OCI-LY7 (cell line): Measurements from ENCODE around the gene APOBEC3H. TPM values are rescaled to one million over a fixed set of nuclear protein-coding genes. Genes with fewer than 3 reads are reported as not detected.

Experiments used
- BruUV-seq: library from RNA; stranded (reverse); fragments of 400-500 nt; replicated peaks from 2 replicates; lab custom pipeline; 2021; lab: Mats Ljungman, UMichigan
- CTCF ChIA-PET: fragments of 300-600 bp; sonication (Branson Sonifier 250); formaldehyde crosslinking; loops from one replicate; lab custom pipeline; 2022; ENCODE audit warnings: antibody characterized with exemption; ENCODE audit not compliant: unreplicated experiment; lab: Charles Lee
- POLR2A ChIA-PET: fragments of 300-600 bp; sonication (Branson Sonifier 250); formaldehyde crosslinking; loops from one replicate; lab custom pipeline; 2022; ENCODE audit warnings: antibody characterized with exemption; lab: Charles Lee
- DNase-seq: peaks from one replicate; pipeline ENCODE4 v3.0.0-alpha.2; 2015; ENCODE audit warnings: low spot score
- H2AFZ ChIP-seq: fragments of 200-600 bp; sonication (generic), shearing (Covaris generic); 2 replicates; pipeline ENCODE4 v1.6.1; 2014; ENCODE audit warnings: mild to moderate bottlenecking, antibody characterized with exemption, low read length, moderate library complexity
- H3K27ac ChIP-seq: fragments of 200-600 bp; sonication (generic); 2 replicates; pipeline ENCODE4 v1.5.1; 2014; ENCODE audit warnings: mixed run types, low read depth, mild to moderate bottlenecking, moderate library complexity, low read length, inconsistent platforms; ENCODE audit not compliant: poor library complexity, severe bottlenecking
- H3K36me3 ChIP-seq: fragments of 200-600 bp; sonication (generic); 2 replicates; pipeline ENCODE4 v1.6.1; 2014; ENCODE audit warnings: mild to moderate bottlenecking, antibody characterized with exemption, low read length, moderate library complexity, mixed read lengths; ENCODE audit not compliant: insufficient read depth
- H3K4me1 ChIP-seq: fragments of 200-600 bp; sonication (generic); 2 replicates; pipeline ENCODE4 v1.5.1; 2014; ENCODE audit warnings: mild to moderate bottlenecking, low read length; ENCODE audit not compliant: insufficient read depth, poor library complexity, severe bottlenecking
- H3K4me2 ChIP-seq: fragments of 200-600 bp; sonication (generic); 2 replicates; pipeline ENCODE4 v1.6.1; 2014; ENCODE audit warnings: mild to moderate bottlenecking, low read length
- H3K4me3 ChIP-seq: fragments of 200-600 bp; sonication (generic); 2 replicates; pipeline ENCODE4 v1.5.1; 2014; ENCODE audit warnings: mild to moderate bottlenecking, low read depth, low read length; ENCODE audit not compliant: poor library complexity, severe bottlenecking
- H3K79me2 ChIP-seq: fragments of 200-600 bp; sonication (generic); 2 replicates; pipeline ENCODE4 v1.6.1; 2016; ENCODE audit warnings: low read depth, mild to moderate bottlenecking, low read length, moderate library complexity, mixed read lengths; ENCODE audit not compliant: insufficient read depth
- H3K9me2 ChIP-seq: fragments of 200-600 bp; sonication (generic); 2 replicates; pipeline ENCODE4 v1.6.1; 2016; ENCODE audit warnings: mild to moderate bottlenecking, low read length, mixed read lengths; ENCODE audit not compliant: insufficient read depth
- H3K9me3 ChIP-seq: fragments of 200-600 bp; sonication (generic); 2 replicates; pipeline ENCODE4 v1.6.1; 2014; ENCODE audit warnings: mild to moderate bottlenecking, mixed run types, low read length, mixed read lengths
- H4K20me1 ChIP-seq: fragments of 200-600 bp; sonication (generic); 2 replicates; pipeline ENCODE4 v1.6.1; 2014; ENCODE audit warnings: mild to moderate bottlenecking, antibody characterized with exemption, low read length, moderate library complexity, mixed read lengths; ENCODE audit not compliant: insufficient read depth
- EZH2phosphoT487 ChIP-seq: fragments of 200-600 bp; sonication (generic); IDR thresholded peaks from 2 replicates; pipeline ENCODE4 v1.6.1; 2018; ENCODE audit warnings: low read depth, borderline replicate concordance, mild to moderate bottlenecking, mixed run types, antibody characterized with exemption, low read length, moderate library complexity, mixed read lengths
- intact Hi-C: fragments of 100-400 bp; cut with micrococcal nuclease; formaldehyde crosslinking; loops from one replicate; pipeline ENCODE4 v1.10.0; 2022; ENCODE audit not compliant: unreplicated experiment
- total RNA-seq, 2 experiments: library from RNA; depleted of rRNA in 1 of 2; stranded (reverse); fragments of >200 nt in 1 of 2; shearing (Covaris generic) in 1 of 2; gene quantifications; 2 replicates each; pipeline ENCODE4 v1.2.3, GENCODE V29; 2014 to 2022
- TF ChIP-seq, protein P1 (sequence below): fragments of 200-600 bp; sonication (generic); conservative IDR thresholded peaks from 2 replicates; pipeline ENCODE4 v1.5.1; 2014; ENCODE audit warnings: mild to moderate bottlenecking, antibody characterized with exemption, low read length, moderate library complexity, mixed read lengths

The APOBEC3H gene
- total RNA-seq, 2 experiments from 2014 or later: 0.99 to 1.2 TPM

GRCh38 chr22:39083212-39084165 lies 13.6 kb upstream of the APOBEC3H start:
- intact Hi-C loops: no loop called here
- no peak overlapping the region for H3K27ac ChIP-seq
- H4K20me1 ChIP-seq: no peaks in the 10 kb centered on the region
- no peaks in the 10 kb centered on the region for H3K9me3 ChIP-seq
- no peak overlapping the region for H2AFZ ChIP-seq
- no peaks in the 10 kb centered on the region for H3K9me2 ChIP-seq
- TF ChIP-seq EZH2phosphoT487: no peak
- TF ChIP-seq, protein P1, sequence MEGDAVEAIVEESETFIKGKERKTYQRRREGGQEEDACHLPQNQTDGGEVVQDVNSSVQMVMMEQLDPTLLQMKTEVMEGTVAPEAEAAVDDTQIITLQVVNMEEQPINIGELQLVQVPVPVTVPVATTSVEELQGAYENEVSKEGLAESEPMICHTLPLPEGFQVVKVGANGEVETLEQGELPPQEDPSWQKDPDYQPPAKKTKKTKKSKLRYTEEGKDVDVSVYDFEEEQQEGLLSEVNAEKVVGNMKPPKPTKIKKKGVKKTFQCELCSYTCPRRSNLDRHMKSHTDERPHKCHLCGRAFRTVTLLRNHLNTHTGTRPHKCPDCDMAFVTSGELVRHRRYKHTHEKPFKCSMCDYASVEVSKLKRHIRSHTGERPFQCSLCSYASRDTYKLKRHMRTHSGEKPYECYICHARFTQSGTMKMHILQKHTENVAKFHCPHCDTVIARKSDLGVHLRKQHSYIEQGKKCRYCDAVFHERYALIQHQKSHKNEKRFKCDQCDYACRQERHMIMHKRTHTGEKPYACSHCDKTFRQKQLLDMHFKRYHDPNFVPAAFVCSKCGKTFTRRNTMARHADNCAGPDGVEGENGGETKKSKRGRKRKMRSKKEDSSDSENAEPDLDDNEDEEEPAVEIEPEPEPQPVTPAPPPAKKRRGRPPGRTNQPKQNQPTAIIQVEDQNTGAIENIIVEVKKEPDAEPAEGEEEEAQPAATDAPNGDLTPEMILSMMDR: no peak
- H3K36me3 ChIP-seq: peaks cover 10% of the 10 kb centered on the region; the same call in 1 of the 2 replicates
- DNase-seq: no peak
- ChIA-PET CTCF (interaction anchor here (0.5 kb wide), 1 partner anchor 124 kb away, joined by 5 read pairs; no protein-coding TSS in a partner anchor), POLR2A (interaction anchor here (0.6 kb wide), 1 partner anchor 65 kb away, joined by 3 read pairs; no protein-coding TSS in a partner anchor)
- H3K79me2 ChIP-seq: peaks cover under 1% of the 10 kb centered on the region; the same call in 1 of the 2 replicates
- H3K4me2 ChIP-seq: no peak overlapping the region
- H3K4me3 ChIP-seq: no peak overlapping the region
- BruUV-seq: no TSS peak
- H3K4me1 ChIP-seq: peaks cover 34% of the 10 kb centered on the region

- no peak overlapping the region for H2AFZ ChIP-seq
- DNase-seq: no peak
- H3K79me2 ChIP-seq: no peaks in the 10 kb centered on the region
- no peak overlapping the region for H3K4me2 ChIP-seq
- BruUV-seq: no TSS peak
- POLR2A ChIA-PET: interaction anchor here (0.7 to 0.9 kb wide), 2 partner anchors 8 to 25 kb away, joined by 3 to 6 read pairs; no protein-coding TSS in a partner anchor
- H3K9me2 ChIP-seq: no peaks in the 10 kb centered on the region
- TF ChIP-seq, protein P1: no peak
- TF ChIP-seq EZH2phosphoT487: no peak
- intact Hi-C loops: no loop called here
- no peak overlapping the region for H3K4me3 ChIP-seq
- H3K36me3 ChIP-seq: peaks cover 10% of the 10 kb centered on the region; the same call in 1 of the 2 replicates
- peaks cover 31% of the 10 kb centered on the region for H3K4me1 ChIP-seq
- H3K9me3 ChIP-seq: no peaks in the 10 kb centered on the region
- CTCF ChIA-PET: no interaction called here
- no peaks in the 10 kb centered on the region for H4K20me1 ChIP-seq
- no peak overlapping the region for H3K27ac ChIP-seq
Observed at GRCh38 chr22:39084666-39085065, 12.4 kb upstream of the APOBEC3H start.
